Pancreas (tissue), 10 donors: ENCODE results near the gene GABBR2. TPM values are rescaled to one million over a fixed set of nuclear protein-coding genes. Genes with fewer than 3 reads are reported as not detected.

Source experiments
- ATAC-seq, 4 donors: fragments of 200-7000 bp; cut with Tn5 transposase; one replicate each; pipeline versions ENCODE4 v1.8.0 to v1.9.1; 2020; ENCODE audit warnings: mild to moderate bottlenecking in 4 of 4, moderate library complexity in 4 of 4
- DNase-seq, 6 donors: peaks; one replicate each; pipeline ENCODE4 v3.0.0-alpha.2; 2020
- FAIRE-seq: peaks from 2 replicates; lab custom pipeline; 2012; peaks lifted over from hg19 to GRCh38; lab: Jason Lieb, UNC
- H3K27ac ChIP-seq, 4 donors: fragments of 200-600 bp; sonication (generic); 1 replicate in 3 of 4; 2 replicates in 1 of 4; pipeline versions ENCODE4 v1.5.0 to v1.8.0; 2020
- H3K27me3 ChIP-seq, 4 donors: fragments of 200-600 bp; one replicate each; pipeline ENCODE4 v1.8.0; 2021
- H3K36me3 ChIP-seq, 3 donors: fragments of 200-600 bp; sonication (generic) in 1 of 3; one replicate each; pipeline versions ENCODE4 v1.5.0 to v1.8.0; 2020 to 2021
- H3K4me1 ChIP-seq, 3 donors: fragments of 200-600 bp; one replicate each; pipeline ENCODE4 v1.8.0; 2021
- H3K4me3 ChIP-seq, 4 donors: fragments of 200-600 bp; sonication (generic) in 2 of 4; one replicate each; pipeline versions ENCODE4 v1.5.0 to v1.8.0; 2020 to 2021
- H3K9me3 ChIP-seq, 4 donors: fragments of 200-600 bp; one replicate each; pipeline ENCODE4 v1.8.0; 2021
- WGBS, 2 donors: extraction: QIAGEN DNeasy Blood & Tissue Kit; methylation state at CpG; one replicate each; pipeline ENCODE4 v1.1.7; 2013; 5-methylcytosine and 5-hydroxymethylcytosine counted together
- intact Hi-C, 3 donors: fragments of 100-400 bp; cut with DNase I; formaldehyde crosslinking; loops; one replicate each; pipeline versions ENCODE4 v1.11.1 to v1.14.2; 2022
- polyA plus RNA-seq, 2 donors: library from polyadenylated mRNA; stranded (reverse); fragments of 200-250 nt; gene quantifications; one replicate each; pipeline ENCODE4 v1.2.3, GENCODE V29; 2013
- total RNA-seq, 6 donors: library from RNA; stranded (reverse); fragmentation: NEBNext Ultra II Directional in 4 of 6; extraction: Animal tissue kit (Norgen Biotek cat#: 25700) in 4 of 6; gene quantifications; one replicate each; pipeline versions ENCODE4 v1.2.1 to v1.2.4, GENCODE V29; 2021 to 2023
- TF ChIP-seq, protein P1 (sequence below), 4 donors: fragments of 200-600 bp; sonication (generic) in 3 of 4; IDR thresholded peaks; one replicate each; pipeline versions ENCODE4 v1.5.0 to v1.8.0; 2021; ENCODE audit warnings: antibody characterized with exemption in 4 of 4
- donor health status: healthy with polysubstance abuse.
- donor health status: DM: no; HTN: no; CAD: no; lungs with moderate emphysema.
- donor health status: DM: no; HTN: no; CAD: no.
- donor health status: control.
- donor health status: control.
- donor health status: Bipolar disorder and iron deficiency.
- donor health status: DM: yes; HTN: yes; CAD: no.
- donor health status: DM: no; HTN: no; CAD: no.
- donor health status: DM: no; HTN: no; CAD: no.
- donor health status: DM: yes; HTN: yes; CAD: no.

The GABBR2 gene
- total and polyA plus RNA-seq, 8 donors = 0.04 to 0.14 (median 0.07) TPM; not detected in 4

DNA sequence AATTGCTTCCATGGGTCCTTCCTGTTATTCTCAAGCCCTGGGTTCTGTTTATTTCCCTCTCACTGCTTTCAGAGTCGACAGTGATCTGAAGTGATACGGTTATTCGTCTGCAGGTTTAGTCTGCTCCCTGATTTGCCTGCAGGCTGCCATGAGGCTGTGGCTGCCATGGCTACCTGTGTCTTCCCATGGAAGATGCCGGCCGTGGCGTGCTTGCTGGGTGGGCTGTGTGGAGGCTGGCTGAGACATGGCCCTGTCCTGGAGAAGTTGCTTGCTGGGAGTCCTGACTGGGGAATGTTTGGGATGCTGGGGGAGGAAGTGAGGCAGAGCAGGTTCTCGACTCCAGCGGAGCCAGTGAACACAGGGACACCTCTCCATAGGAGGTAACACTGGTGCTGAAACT, 349.2 kb downstream of the GABBR2 start:
- FAIRE-seq (no peak), DNase-seq (no peak), ATAC-seq (no peak)
- Histone ChIP-seq H3K4me1 (no peaks in the 10 kb centered on the region), H3K27ac (no peak overlapping the region), H3K9me3 (no peaks in the 10 kb centered on the region), H3K27me3 (no peaks in the 10 kb centered on the region), H3K36me3 (no peaks in the 10 kb centered on the region), H3K4me3 (no peak overlapping the region)
- WGBS, 2 donors = 74 to 81% methylated on average over 8 of the region's 8 CpGs
- intact Hi-C loops = no loop called here
- TF ChIP-seq, protein P1, sequence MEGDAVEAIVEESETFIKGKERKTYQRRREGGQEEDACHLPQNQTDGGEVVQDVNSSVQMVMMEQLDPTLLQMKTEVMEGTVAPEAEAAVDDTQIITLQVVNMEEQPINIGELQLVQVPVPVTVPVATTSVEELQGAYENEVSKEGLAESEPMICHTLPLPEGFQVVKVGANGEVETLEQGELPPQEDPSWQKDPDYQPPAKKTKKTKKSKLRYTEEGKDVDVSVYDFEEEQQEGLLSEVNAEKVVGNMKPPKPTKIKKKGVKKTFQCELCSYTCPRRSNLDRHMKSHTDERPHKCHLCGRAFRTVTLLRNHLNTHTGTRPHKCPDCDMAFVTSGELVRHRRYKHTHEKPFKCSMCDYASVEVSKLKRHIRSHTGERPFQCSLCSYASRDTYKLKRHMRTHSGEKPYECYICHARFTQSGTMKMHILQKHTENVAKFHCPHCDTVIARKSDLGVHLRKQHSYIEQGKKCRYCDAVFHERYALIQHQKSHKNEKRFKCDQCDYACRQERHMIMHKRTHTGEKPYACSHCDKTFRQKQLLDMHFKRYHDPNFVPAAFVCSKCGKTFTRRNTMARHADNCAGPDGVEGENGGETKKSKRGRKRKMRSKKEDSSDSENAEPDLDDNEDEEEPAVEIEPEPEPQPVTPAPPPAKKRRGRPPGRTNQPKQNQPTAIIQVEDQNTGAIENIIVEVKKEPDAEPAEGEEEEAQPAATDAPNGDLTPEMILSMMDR (IDR thresholded peaks at IDR 0.05) = no peak

DNA sequence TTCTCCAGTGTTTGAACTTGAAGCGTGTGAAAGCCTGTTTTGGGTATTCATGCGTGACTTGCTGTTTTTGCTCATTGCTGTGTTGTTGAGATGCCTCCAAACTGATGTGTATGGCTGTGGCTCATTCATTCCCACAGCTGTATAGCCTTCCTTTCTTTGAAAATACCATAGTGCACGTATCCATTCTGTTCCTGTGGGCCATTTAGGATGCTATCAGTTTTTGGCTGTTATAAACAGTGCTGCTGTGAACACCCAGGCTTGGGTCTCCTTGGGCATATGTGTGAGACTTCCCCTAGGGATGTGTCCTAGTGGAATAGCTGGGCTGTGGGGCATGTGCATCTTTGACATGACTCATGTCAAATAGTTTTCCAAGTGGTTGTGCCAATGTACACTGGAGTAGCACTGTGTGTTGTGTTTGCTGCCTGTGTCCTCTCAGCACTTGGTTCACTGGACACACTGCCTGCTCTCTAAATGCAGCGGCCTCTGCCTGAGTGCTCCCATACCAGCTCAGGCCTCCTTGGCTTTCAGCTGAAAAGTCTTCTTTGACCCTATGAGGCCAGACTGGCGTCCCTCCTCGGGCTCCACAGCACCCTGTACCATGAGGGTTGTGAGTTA, 350.7 kb downstream of the GABBR2 start:
- H3K36me3 ChIP-seq = no peaks in the 10 kb centered on the region
- WGBS, 2 donors = 82 to 92% methylated on average over 6 of the region's 6 CpGs
- no peaks in the 10 kb centered on the region for H3K4me1 ChIP-seq
- FAIRE-seq = no peak
- TF ChIP-seq, protein P1 (IDR thresholded peaks at IDR 0.05) = no peak
- H3K9me3 ChIP-seq = no peaks in the 10 kb centered on the region
- no peak for DNase-seq
- no peak for ATAC-seq
- H3K27ac ChIP-seq = no peak overlapping the region
- no peak overlapping the region for H3K4me3 ChIP-seq
- intact Hi-C loops = no loop called here
- no peaks in the 10 kb centered on the region for H3K27me3 ChIP-seq

DNA sequence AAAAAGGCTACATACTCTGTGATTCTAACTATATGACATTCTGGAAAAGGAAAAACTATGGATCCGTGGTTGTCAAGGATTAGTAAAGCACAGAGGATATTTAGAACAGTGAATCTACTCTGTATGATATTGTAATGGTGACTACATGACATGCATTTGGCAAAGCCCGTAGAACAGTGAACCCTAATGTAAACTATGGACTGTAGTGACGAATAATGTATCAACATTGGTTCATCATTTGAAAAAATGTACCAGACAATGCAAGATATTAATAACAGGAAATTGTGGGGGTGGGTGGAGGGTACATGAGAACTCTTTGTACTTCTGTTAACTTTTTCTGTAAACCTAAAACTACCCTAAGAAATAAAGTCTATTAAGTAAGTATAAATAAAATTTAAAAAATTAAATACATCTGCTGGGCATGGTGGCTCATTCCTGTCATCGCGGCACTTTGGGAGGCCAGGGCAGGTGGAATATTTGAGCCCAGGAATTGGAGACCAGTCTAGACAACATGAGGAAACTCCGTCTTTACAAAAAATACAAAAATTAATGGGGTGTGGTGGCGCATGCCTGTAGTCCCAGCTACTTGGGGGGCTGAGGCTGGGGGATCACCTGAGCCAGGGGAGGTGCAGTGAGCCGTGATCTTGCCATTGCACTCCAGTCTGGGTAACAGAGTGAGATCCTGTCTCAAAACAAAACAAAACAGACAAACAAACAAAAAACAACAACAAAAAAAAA, 351.6 kb downstream of the GABBR2 start:
- intact Hi-C loops = no loop called here
- Histone ChIP-seq H3K27ac (no peak overlapping the region), H3K4me3 (no peak overlapping the region), H3K36me3 (no peaks in the 10 kb centered on the region), H3K27me3 (no peaks in the 10 kb centered on the region), H3K4me1 (no peaks in the 10 kb centered on the region), H3K9me3 (no peaks in the 10 kb centered on the region)
- ATAC-seq (no peak), FAIRE-seq (no peak), DNase-seq (no peak)
- TF ChIP-seq, protein P1 (IDR thresholded peaks at IDR 0.05) = no peak
- 86 to 93% methylated on average over 8 of the region's 8 CpGs for WGBS, 2 donors

DNA sequence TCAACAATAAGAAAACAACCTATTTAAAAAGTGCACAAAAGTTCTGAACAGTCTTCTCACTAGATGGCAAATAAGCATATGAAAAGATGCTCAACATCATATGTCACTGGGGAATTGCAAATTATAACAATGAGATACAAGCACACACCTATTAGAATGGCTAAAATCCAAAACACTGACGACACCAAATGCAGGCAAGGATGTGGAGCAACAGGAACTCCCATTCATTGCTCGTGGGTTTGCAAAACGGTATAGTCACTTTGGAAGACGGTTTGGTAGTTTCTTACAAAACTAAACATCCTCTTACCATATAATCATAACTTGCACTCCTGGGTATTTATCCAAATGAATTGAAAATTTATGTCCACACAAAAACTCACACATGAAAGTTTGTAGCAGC, 352.4 kb downstream of the GABBR2 start:
- no peak for DNase-seq
- 93 to 95% methylated on average over 4 of the region's 4 CpGs for WGBS, 2 donors
- no peaks in the 10 kb centered on the region for H3K4me1 ChIP-seq
- FAIRE-seq = no peak
- no peak overlapping the region for H3K27ac ChIP-seq
- H3K27me3 ChIP-seq = no peaks in the 10 kb centered on the region
- no peaks in the 10 kb centered on the region for H3K9me3 ChIP-seq
- no peak for ATAC-seq
- no peak overlapping the region for H3K4me3 ChIP-seq
- no peaks in the 10 kb centered on the region for H3K36me3 ChIP-seq
- intact Hi-C loops = no loop called here
- TF ChIP-seq, protein P1 (IDR thresholded peaks at IDR 0.05) = no peak

DNA sequence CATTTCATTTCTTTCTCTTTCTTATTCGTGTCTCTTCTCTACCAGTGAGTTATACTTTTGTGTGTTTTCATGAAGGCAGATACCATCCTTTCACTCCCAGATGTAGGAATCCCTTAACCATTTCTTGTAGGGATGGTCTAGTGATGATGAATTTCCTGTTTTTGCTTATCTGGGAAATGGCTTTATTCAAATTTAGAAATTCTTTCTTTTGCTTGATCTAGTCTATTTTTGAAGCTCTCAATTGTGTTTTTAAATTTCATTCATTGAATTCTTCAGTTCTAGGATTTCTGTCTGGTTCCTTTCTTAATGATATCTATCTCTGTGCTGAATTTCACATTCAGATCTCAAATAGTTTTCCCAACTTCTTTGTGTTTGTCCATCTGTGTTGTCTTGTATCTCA, 357.4 kb downstream of the GABBR2 start:
- H3K9me3 ChIP-seq = no peaks in the 10 kb centered on the region
- WGBS, 2 donors = 0 to 41% methylated on average over 1 of the region's 1 CpG
- TF ChIP-seq, protein P1 (IDR thresholded peaks at IDR 0.05) = no peak
- no peaks in the 10 kb centered on the region for H3K4me1 ChIP-seq
- H3K27me3 ChIP-seq = no peaks in the 10 kb centered on the region
- no peak overlapping the region for H3K27ac ChIP-seq
- H3K4me3 ChIP-seq = no peak overlapping the region
- no peaks in the 10 kb centered on the region for H3K36me3 ChIP-seq
- no peak for ATAC-seq
- DNase-seq = no peak
- no peak for FAIRE-seq
- intact Hi-C loops = no loop called here
